ENCODE data around the gene CCNL2. TPM values are rescaled to one million over a fixed set of nuclear protein-coding genes. Genes with fewer than 3 reads are reported as not detected.

The CCNL2 gene
- total RNA-seq, 6 donors from 2014 or later = 131 to 897 (median 216) TPM

DNA sequence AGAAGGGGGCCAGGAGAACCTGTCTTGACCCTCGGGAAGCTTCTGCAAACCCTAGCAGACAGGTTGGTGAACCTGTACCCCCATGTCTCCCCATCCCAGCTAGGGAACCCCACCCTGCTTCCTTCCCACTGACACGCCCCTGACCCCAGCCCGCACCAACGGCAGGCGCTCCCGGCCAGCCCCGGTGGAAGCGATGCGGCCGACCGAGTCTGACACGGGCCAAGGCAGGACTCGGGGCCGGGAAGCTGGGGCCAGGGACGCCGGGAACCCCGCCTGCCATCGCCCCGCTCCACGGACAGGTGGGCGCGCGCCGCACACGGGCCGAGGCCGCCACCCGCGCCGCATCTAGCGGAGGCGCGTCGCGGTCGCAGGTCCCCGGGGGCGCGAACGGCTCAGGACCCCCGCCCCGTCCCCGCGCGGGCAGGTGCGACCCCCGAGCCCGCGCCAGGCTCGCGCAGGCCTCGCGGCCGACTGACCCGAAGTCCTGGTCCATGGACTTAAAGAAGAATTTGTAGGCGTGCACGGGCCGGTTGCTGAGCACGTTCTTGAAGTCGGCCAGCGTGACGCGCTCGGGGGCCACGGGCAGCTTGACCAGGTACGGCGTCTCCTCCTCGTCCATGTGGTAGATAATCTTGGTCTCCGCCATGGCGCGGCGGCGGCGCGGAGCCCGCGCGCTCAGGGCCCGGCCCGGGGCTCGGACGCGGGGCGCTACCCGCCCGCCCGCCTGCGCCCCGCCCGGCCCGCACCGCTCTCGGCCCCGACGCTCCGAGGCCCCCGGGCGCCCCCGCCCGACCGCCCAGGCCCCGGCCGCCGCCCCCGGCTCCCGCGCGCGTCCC lies 50.5 kb downstream of the CCNL2 start:
- H3K4me1 ChIP-seq = peaks cover 42 to 68% (median 63%) of the 10 kb centered on the region in 4 donors
- WGBS, 2 donors = 0 to 1% methylated on average over 3 to 33 of the region's 109 CpGs
- DNase-seq (peak; percentile 47 to 92), ATAC-seq (ENCODE audit: low FRiP score in 2 of 2) (peak in 1 of 2 donors; percentile 0)
- no peaks in the 10 kb centered on the region for H3K9me3 ChIP-seq
- peaks cover 0 to 10% (median 7%) of the 10 kb centered on the region in 4 donors for H3K27me3 ChIP-seq
- H3K27ac ChIP-seq = peak overlapping the region; percentile 60 to 89 (median 70)
- H3K36me3 ChIP-seq = no peaks in the 10 kb centered on the region
- H3K4me3 ChIP-seq = peak overlapping the region; percentile 70 to 93 (median 83)
- TF ChIP-seq EP300 (IDR thresholded peaks at IDR 0.05) = no peak
- TF ChIP-seq, protein P1, sequence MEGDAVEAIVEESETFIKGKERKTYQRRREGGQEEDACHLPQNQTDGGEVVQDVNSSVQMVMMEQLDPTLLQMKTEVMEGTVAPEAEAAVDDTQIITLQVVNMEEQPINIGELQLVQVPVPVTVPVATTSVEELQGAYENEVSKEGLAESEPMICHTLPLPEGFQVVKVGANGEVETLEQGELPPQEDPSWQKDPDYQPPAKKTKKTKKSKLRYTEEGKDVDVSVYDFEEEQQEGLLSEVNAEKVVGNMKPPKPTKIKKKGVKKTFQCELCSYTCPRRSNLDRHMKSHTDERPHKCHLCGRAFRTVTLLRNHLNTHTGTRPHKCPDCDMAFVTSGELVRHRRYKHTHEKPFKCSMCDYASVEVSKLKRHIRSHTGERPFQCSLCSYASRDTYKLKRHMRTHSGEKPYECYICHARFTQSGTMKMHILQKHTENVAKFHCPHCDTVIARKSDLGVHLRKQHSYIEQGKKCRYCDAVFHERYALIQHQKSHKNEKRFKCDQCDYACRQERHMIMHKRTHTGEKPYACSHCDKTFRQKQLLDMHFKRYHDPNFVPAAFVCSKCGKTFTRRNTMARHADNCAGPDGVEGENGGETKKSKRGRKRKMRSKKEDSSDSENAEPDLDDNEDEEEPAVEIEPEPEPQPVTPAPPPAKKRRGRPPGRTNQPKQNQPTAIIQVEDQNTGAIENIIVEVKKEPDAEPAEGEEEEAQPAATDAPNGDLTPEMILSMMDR (IDR thresholded peaks at IDR 0.05) = no peak
- no peak for TF ChIP-seq POLR2A (IDR thresholded peaks at IDR 0.05)
- no peak for TF ChIP-seq POLR2AphosphoS5 (IDR thresholded peaks at IDR 0.05)

DNA sequence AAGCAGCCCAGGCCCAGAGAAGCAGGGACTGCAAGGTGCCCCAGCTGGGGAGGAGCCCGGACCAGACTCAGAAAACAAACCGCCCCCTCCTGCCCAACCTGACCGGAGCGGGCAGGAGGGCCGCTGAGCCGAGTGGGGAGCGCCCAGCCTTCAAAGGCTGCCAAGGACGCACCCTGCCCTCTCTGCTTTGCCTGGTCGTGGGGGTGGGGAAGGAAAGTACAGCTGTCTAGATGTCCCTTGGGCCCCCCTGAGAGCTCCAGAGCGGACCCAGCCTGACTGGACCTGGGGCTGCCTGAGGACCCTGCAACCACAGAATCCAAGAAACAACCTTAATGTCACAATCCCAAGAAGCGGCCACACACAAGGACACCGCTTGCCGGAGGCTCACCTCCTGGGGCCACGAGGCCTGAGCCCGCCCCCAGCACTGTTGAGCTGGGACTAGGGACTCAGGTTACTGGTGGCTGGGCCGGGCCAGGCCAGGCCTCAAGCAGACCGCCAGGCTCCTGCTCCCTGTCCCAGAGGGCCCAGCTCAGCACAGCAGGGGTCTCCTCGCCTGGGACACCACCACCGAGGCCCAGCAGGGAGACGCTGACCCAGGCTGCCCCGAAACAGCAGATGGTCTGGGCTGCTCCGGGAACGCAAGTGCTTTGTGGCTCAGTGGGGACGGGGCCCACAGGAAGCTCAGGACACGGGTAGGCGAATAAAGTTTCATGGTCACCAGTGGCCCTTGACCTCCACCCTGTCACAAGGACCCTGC lies 51.3 kb downstream of the CCNL2 start:
- Histone ChIP-seq H3K27ac (peak overlapping the region; percentile 60 to 89 (median 70)), H3K27me3 (peaks cover 0 to 2% (median under 1%) of the 10 kb centered on the region in 4 donors), H3K4me1 (peaks cover 37 to 64% (median 55%) of the 10 kb centered on the region in 4 donors), H3K4me3 (peak overlapping the region; percentile 70 to 93 (median 83)), H3K9me3 (no peaks in the 10 kb centered on the region), H3K36me3 (no peaks in the 10 kb centered on the region)
- DNase-seq (peak; percentile 76 to 81), ATAC-seq (ENCODE audit: low FRiP score in 2 of 2) (peak in 1 of 2 donors; percentile 37)
- WGBS, 2 donors = 41 to 60% methylated on average over 7 to 26 of the region's 26 CpGs
- TF ChIP-seq POLR2A (IDR thresholded peaks at IDR 0.05) = peak in 1 of 4 donors; percentile 52
- TF ChIP-seq, protein P1 (IDR thresholded peaks at IDR 0.05) = no peak

DNA sequence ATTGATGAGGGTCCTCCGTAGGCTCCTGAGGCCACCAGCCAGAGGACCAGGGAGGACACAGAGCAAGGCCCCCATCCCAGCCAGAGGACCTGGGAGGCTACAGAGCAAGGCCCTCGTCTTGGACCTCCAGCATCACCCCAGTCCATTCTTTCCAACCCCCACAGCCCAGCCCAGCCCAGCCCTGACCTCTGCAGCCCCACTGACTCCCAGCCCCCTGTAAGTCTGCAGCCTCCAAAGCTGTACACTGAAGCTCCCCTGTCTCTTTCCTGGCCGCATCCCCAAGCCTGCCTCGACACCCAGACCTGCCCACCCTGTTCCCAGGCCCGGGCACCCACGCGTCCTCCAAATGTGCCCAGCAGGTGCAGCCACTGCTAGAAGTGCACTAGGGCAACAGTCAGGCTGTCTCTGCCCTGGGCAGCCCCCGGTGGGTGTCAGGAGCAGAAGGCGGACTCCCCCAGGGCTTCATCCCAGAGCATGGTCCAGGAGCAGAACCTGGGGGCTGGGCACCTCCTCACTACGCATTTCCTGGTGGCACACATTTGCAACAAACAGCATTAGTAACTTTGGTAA lies 52.0 kb downstream of the CCNL2 start:
- H3K4me3 ChIP-seq = peak overlapping the region in 3 of 4 donors; percentile 77 to 93 (median 89)
- no peak for TF ChIP-seq POLR2AphosphoS5 (IDR thresholded peaks at IDR 0.05)
- TF ChIP-seq POLR2A (IDR thresholded peaks at IDR 0.05) = no peak
- no peak for TF ChIP-seq EP300 (IDR thresholded peaks at IDR 0.05)
- TF ChIP-seq, protein P1 (IDR thresholded peaks at IDR 0.05) = no peak
- no peaks in the 10 kb centered on the region for H3K36me3 ChIP-seq
- H3K27ac ChIP-seq = peak overlapping the region; percentile 60 to 89 (median 70)
- no peaks in the 10 kb centered on the region for H3K9me3 ChIP-seq
- H3K27me3 ChIP-seq = no peaks in the 10 kb centered on the region
- peak in 1 of 2 donors; percentile 75 for DNase-seq
- ATAC-seq (ENCODE audit: low FRiP score in 2 of 2) = no peak
- 73 to 91% methylated on average over 9 to 10 of the region's 10 CpGs for WGBS, 2 donors
- peaks cover 33 to 62% (median 52%) of the 10 kb centered on the region in 4 donors for H3K4me1 ChIP-seq

DNA sequence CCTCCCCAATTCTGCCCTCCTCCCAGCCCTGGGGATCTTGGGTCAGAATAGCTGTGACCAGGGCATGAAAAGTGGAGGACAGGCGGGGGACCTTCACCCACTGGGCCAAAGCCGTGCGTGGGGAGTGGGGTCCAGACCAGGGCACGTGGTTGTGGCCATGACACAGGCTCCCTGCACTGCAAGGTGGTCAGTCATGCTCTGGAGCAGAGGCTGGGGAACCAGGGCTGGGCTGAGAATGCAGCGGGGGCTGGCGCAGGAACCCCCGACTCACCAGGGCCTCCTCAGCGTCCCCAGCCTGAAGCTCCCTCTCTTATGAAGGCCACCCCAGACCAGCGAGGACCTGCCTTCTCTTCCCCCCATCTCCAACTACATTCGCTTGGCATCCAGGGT lies 52.6 kb downstream of the CCNL2 start:
- H3K9me3 ChIP-seq = no peaks in the 10 kb centered on the region
- H3K4me3 ChIP-seq = no peak overlapping the region
- peaks cover 33 to 56% (median 48%) of the 10 kb centered on the region in 4 donors for H3K4me1 ChIP-seq
- WGBS, 2 donors = 92 to 100% methylated on average over 6 to 10 of the region's 10 CpGs
- peaks cover 0 to 5% (median 0%) of the 10 kb centered on the region in 4 donors for H3K36me3 ChIP-seq
- DNase-seq = peak in 1 of 2 donors; percentile 51
- TF ChIP-seq, protein P1 (IDR thresholded peaks at IDR 0.05) = no peak
- TF ChIP-seq POLR2AphosphoS5 (IDR thresholded peaks at IDR 0.05) (no peak), EP300 (IDR thresholded peaks at IDR 0.05) (no peak), POLR2A (IDR thresholded peaks at IDR 0.05) (no peak)
- peak overlapping the region; percentile 40 to 89 (median 72) for H3K27ac ChIP-seq
- no peak for ATAC-seq (ENCODE audit: low FRiP score in 2 of 2)
- H3K27me3 ChIP-seq = no peaks in the 10 kb centered on the region

Data from upper lobe of left lung (tissue), 6 donors.